ENCODE measurements around the gene CFAP90. TPM values are rescaled to one million over a fixed set of nuclear protein-coding genes. Genes with fewer than 3 reads are reported as not detected.

Gene CFAP90
- total and polyA plus RNA-seq, 2 of the 8 experiments (the other 6 are each of a cell fraction or from before 2014, with no cell fraction given), result 0.39 to 0.92 TPM

- Histone ChIP-seq H4K91ac (replicated peaks; ENCODE audit: insufficient read length, low read length) (no peak overlapping the region), H3K4me2 (ENCODE audit: insufficient read depth in 1 of 2, low read depth in 2 of 2, low read length in 2 of 2) (no peak overlapping the region), H3K9me3 (ENCODE audit: insufficient read depth in 2 of 2, low read depth in 1 of 2, low read length in 1 of 2) (no peaks in the 10 kb centered on the region), H2BK120ac (replicated peaks; ENCODE audit: low read depth, low read length) (no peak overlapping the region), H3K79me2 (ENCODE audit: control insufficient read depth in 1 of 2, insufficient read depth in 2 of 2, low read length in 2 of 2) (no peaks in the 10 kb centered on the region), H4K5ac (ENCODE audit: insufficient read length, low read depth, low read length) (no peak overlapping the region), H3K4ac (replicated peaks; ENCODE audit: insufficient read length, low read depth, low read length) (no peak overlapping the region), H2BK20ac (ENCODE audit: low read length) (no peak overlapping the region), H3K79me1 (ENCODE audit: low read depth, low read length) (no peaks in the 10 kb centered on the region), H2AFZ (ENCODE audit: low read length) (no peak overlapping the region), H3K4me1 (replicated peaks in 1 of 4; ENCODE audit: control insufficient read depth in 3 of 4, insufficient read depth in 4 of 4, low read length in 3 of 4) (no peaks in the 10 kb centered on the region), H2BK12ac (ENCODE audit: low read depth, low read length) (0 out of 2 replicates have a peak overlapping the region, but pooled peaks have one; percentile 4), H3K27me3 (replicated peaks in 1 of 4; ENCODE audit: control insufficient read depth in 3 of 4, extremely low read depth in 1 of 4, insufficient read depth in 3 of 4, low read length in 3 of 4) (peaks cover 0 to 2% (median 0%) of the 10 kb centered on the region in 4 experiments; a peak in 1 of 7 replicates), H3K36me3 (ENCODE audit: control insufficient read depth in 2 of 4, insufficient read depth in 4 of 4, low read length in 3 of 4) (peaks cover 0 to 23% (median 11%) of the 10 kb centered on the region in 4 experiments; a peak in 5 of 8 replicates), H2BK5ac (ENCODE audit: low read depth, low read length) (peak overlapping the region; percentile 28; the same call in 1 of the 2 replicates), H3K27ac (ENCODE audit: low read depth, low read length) (no peak overlapping the region), H3K9ac (replicated peaks in 1 of 4; ENCODE audit: extremely low read depth in 1 of 4, low read depth in 3 of 4, low read length in 3 of 4) (peak overlapping the region in 1 of 4 experiments; percentile 26; a peak in 1 of 7 replicates), H4K8ac (ENCODE audit: extremely low read depth, insufficient read depth, low read length) (no peak overlapping the region), H3K56ac (replicated peaks; ENCODE audit: insufficient read length, low read depth, low read length) (no peak overlapping the region), H4K20me1 (replicated peaks in 1 of 2; ENCODE audit: control insufficient read depth in 1 of 2, insufficient read depth in 2 of 2, low read length in 2 of 2) (no peaks in the 10 kb centered on the region), H3K14ac (ENCODE audit: insufficient read length) (no peak overlapping the region), H3K23me2 (ENCODE audit: low read depth, low read length) (no peaks in the 10 kb centered on the region), H2AK5ac (ENCODE audit: low read depth, low read length) (no peak overlapping the region), H3K23ac (ENCODE audit: insufficient read length) (no peak overlapping the region), H3K18ac (ENCODE audit: extremely low read depth, low read length) (no peak overlapping the region), H2BK15ac (ENCODE audit: low read length) (no peak overlapping the region), H3K4me3 (ENCODE audit: extremely low read depth in 1 of 4, insufficient read depth in 2 of 4, low read depth in 3 of 4, low read length in 4 of 4) (no peak overlapping the region)
- POLR2A ChIA-PET (ENCODE audit: partially characterized antibody), result no interaction called here
- FAIRE-seq (no peak), DNase-seq (ENCODE audit: low read depth in 1 of 2, low spot score in 2 of 2) (no peak)
- 88% methylated on average over 18 of the region's 18 CpGs; no CpG with 5 or more reads in 1 of the 2 experiments for WGBS, 2 experiments (ENCODE audit: extremely low coverage in 1 of 2, insufficient coverage in 1 of 2, insufficient read length in 1 of 2, insufficient replicate concordance in 2 of 2, low coverage in 1 of 2, low lambda C conversion rate in 2 of 2, missing lambda C conversion rate in 1 of 2)
- peak; percentile 87 for TF ChIP-seq POLR2AphosphoS5 (IDR thresholded peaks at IDR 0.05; ENCODE audit: low read depth, low read length)
- TF ChIP-seq CTCF (IDR thresholded peaks at IDR 0.05; ENCODE audit: control extremely low read depth in 1 of 3, insufficient read depth in 1 of 3, low read depth in 1 of 3, low read length in 3 of 3), result no peak
- TF ChIP-seq SIN3A (conservative IDR thresholded peaks at IDR 0.05 in 1 of 2, IDR thresholded peaks at IDR 0.05 in 1 of 2; ENCODE audit: low read depth in 1 of 2, low read length in 2 of 2), result no peak
- CTCF ChIA-PET (ENCODE audit: partially characterized antibody), result interaction anchor here (1.7 to 2.1 kb wide), 2 partner anchors 9 to 32 kb away, joined by 8 to 9 read pairs; no protein-coding TSS in a partner anchor
Measured at GRCh38 chr5:7824995-7825394, 25.9 kb downstream of the CFAP90 start.
